ENCODE data around the gene ARHGAP10. TPM values are rescaled to one million over a fixed set of nuclear protein-coding genes. Genes with fewer than 3 reads are reported as not detected.

ARHGAP10 gene
- total and polyA plus RNA-seq, 10 of the 15 experiments (the other 5 are each of a cell fraction or from before 2014, with no cell fraction given), result 1.3 to 25.8 (median 17.2) TPM

DNA sequence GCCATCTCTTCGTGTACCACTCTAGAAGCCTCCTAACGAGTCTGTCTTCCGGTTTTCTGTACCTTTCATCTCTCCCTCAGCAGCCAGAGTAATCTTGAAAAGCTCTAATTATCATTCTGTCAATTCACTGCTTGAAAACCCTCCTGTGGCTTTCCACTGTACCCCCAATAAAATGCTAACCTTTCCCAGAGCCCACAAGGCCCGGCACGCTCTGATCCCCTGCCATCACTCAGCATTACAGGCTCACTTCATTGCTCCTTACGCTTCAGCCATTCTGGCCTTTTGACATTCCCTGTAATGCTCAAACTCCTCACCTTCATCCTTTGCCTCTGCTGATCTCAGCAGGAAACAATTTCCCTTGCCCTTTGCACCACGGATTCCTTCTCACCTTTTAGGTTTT lies 112.9 kb downstream of the ARHGAP10 start:
- no peak for ATAC-seq
- FAIRE-seq, result no peak

More for the DNA sequence above, 112.9 kb downstream of the ARHGAP10 start:
- intact Hi-C loops (cut with micrococcal nuclease; ENCODE audit: unreplicated experiment), result loop anchor here (5.0 kb wide), 1 partner anchor 112 kb away; the partner anchor contains the start of gene ARHGAP10
- TF ChIP-seq IKZF2 (IDR thresholded peaks at IDR 0.05), result no peak
- no peak for TF ChIP-seq CHD1 (IDR thresholded peaks at IDR 0.05; ENCODE audit: low read depth, low read length)
- TF ChIP-seq, protein P1, sequence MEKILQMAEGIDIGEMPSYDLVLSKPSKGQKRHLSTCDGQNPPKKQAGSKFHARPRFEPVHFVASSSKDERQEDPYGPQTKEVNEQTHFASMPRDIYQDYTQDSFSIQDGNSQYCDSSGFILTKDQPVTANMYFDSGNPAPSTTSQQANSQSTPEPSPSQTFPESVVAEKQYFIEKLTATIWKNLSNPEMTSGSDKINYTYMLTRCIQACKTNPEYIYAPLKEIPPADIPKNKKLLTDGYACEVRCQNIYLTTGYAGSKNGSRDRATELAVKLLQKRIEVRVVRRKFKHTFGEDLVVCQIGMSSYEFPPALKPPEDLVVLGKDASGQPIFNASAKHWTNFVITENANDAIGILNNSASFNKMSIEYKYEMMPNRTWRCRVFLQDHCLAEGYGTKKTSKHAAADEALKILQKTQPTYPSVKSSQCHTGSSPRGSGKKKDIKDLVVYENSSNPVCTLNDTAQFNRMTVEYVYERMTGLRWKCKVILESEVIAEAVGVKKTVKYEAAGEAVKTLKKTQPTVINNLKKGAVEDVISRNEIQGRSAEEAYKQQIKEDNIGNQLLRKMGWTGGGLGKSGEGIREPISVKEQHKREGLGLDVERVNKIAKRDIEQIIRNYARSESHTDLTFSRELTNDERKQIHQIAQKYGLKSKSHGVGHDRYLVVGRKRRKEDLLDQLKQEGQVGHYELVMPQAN (conservative IDR thresholded peaks at IDR 0.05), result no peak
- no peak for TF ChIP-seq GABPA (IDR thresholded peaks at IDR 0.05; ENCODE audit: low read depth)
- TF ChIP-seq RELA (IDR thresholded peaks at IDR 0.05; ENCODE audit: borderline replicate concordance, partially characterized antibody), result no peak
- no peak for TF ChIP-seq EGR1 (IDR thresholded peaks at IDR 0.05; ENCODE audit: borderline replicate concordance in 1 of 2, low read depth in 2 of 2, low read length in 2 of 2)
- no peak for TF ChIP-seq BHLHE40 (IDR thresholded peaks at IDR 0.05; ENCODE audit: borderline replicate concordance in 1 of 2, low read depth in 2 of 2, low read length in 1 of 2)
- TF ChIP-seq NR2C2 (IDR thresholded peaks at IDR 0.05; ENCODE audit: borderline replicate concordance, control insufficient read depth, insufficient read length, low read depth), result no peak
- TF ChIP-seq MYC (IDR thresholded peaks at IDR 0.05; ENCODE audit: insufficient read depth, insufficient read length, insufficient replicate concordance, low read length, severe bottlenecking), result no peak
- TF ChIP-seq DPF2 (IDR thresholded peaks at IDR 0.05), result no peak
- no peak for TF ChIP-seq HDGF (IDR thresholded peaks at IDR 0.05)
- no peak for TF ChIP-seq RCOR1 (conservative IDR thresholded peaks at IDR 0.05; ENCODE audit: low read depth, low read length)
- TF ChIP-seq, protein P2, sequence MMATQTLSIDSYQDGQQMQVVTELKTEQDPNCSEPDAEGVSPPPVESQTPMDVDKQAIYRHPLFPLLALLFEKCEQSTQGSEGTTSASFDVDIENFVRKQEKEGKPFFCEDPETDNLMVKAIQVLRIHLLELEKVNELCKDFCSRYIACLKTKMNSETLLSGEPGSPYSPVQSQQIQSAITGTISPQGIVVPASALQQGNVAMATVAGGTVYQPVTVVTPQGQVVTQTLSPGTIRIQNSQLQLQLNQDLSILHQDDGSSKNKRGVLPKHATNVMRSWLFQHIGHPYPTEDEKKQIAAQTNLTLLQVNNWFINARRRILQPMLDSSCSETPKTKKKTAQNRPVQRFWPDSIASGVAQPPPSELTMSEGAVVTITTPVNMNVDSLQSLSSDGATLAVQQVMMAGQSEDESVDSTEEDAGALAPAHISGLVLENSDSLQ (IDR thresholded peaks at IDR 0.05), result no peak
- TF ChIP-seq ZNF274 (IDR thresholded peaks at IDR 0.05; ENCODE audit: insufficient read depth, insufficient read length), result no peak
- no peak for TF ChIP-seq MEF2B (IDR thresholded peaks at IDR 0.05; ENCODE audit: partially characterized antibody, poor library complexity, severe bottlenecking)
- in situ Hi-C loops (cut with MboI), result no loop called here
- BruUV-seq (replicated peaks), result no TSS peak
- no peaks in the 10 kb centered on the region for H4K20me1 ChIP-seq (ENCODE audit: control insufficient read depth, insufficient read depth)
- WGBS (ENCODE audit: insufficient coverage, insufficient replicate concordance, low lambda C conversion rate, missing lambda C conversion rate), result 84% methylated on average over 7 of the region's 7 CpGs
- ChIA-PET CTCF (interaction anchor here (0.9 to 14.5 kb wide), 7 partner anchors 7 to 136 kb away, joined by 3 to 197 read pairs (median 5); no protein-coding TSS in a partner anchor), SMC1A (ENCODE audit: uncharacterized antibody, unreplicated experiment) (interaction anchor here (0.7 to 8.0 kb wide), 13 partner anchors 8 to 228 kb away, joined by 3 to 87 read pairs (median 8); partner anchors contain the start of gene TMEM184C), RAD21 (ENCODE audit: unreplicated experiment) (interaction anchor here (1.1 to 13.3 kb wide), 11 partner anchors 8 to 136 kb away, joined by 3 to 100 read pairs (median 7); partner anchors contain the start of gene ARHGAP10), POLR2A (interaction anchor here (1.5 to 2.4 kb wide), 2 partner anchors 52 to 56 kb away, joined by 5 to 10 read pairs; no protein-coding TSS in a partner anchor)
- H3K9me3 ChIP-seq (replicated peaks; ENCODE audit: control insufficient read depth, insufficient read depth, low read length), result peaks cover 3% of the 10 kb centered on the region; the same call in 1 of the 3 replicates
- no peak overlapping the region for H3K9ac ChIP-seq (ENCODE audit: control insufficient read depth, insufficient read depth, low read length)
- no peak for DNase-seq (ENCODE audit: low read depth, low spot score)
- no peak overlapping the region for H3K4me3 ChIP-seq
- H3K36me3 ChIP-seq (ENCODE audit: control insufficient read depth in 2 of 2, insufficient read depth in 2 of 2, low read length in 1 of 2), result peaks cover 0 to 6% of the 10 kb centered on the region in 2 experiments; a peak in 3 of 4 replicates
- peaks cover 16% of the 10 kb centered on the region for H3K79me2 ChIP-seq (ENCODE audit: control insufficient read depth, insufficient read depth, low read length)
- no peaks in the 10 kb centered on the region for H3K27me3 ChIP-seq (replicated peaks in 1 of 2; ENCODE audit: control insufficient read depth in 2 of 2, insufficient read depth in 2 of 2, low read length in 1 of 2)
- H3K4me1 ChIP-seq (ENCODE audit: control insufficient read depth, insufficient read depth, low read length), result peaks cover 28% of the 10 kb centered on the region
- H3K27ac ChIP-seq (ENCODE audit: control insufficient read depth, insufficient read depth), result no peak overlapping the region
- H2AFZ ChIP-seq (ENCODE audit: control insufficient read depth, low read depth, low read length), result no peak overlapping the region
- H3K4me2 ChIP-seq (ENCODE audit: control insufficient read depth, insufficient read depth), result no peak overlapping the region

Data from GM12878 (cell line).